SK-N-SH treated with all-trans-retinoic acid at 6 μM for 48 hours (cell line): ENCODE results near the gene EGFL7.

Experiments
- ATAC-seq: fragments of 200-7000 bp; cut with Tn5 transposase; 3 replicates; pipeline ENCODE4 v1.9.1; 2020; ENCODE audit warnings: mild to moderate bottlenecking, moderate library complexity
- ARNTL ChIP-seq: fragments of 450-650 bp; formaldehyde crosslinking; IDR thresholded peaks from 2 replicates; pipeline ENCODE4 v1.5.0; 2020; ENCODE audit warnings: low read depth, mild to moderate bottlenecking, moderate library complexity, borderline replicate concordance
- BACH2 ChIP-seq: fragments of 250-450 bp; sonication (Bioruptor Pico); IDR thresholded peaks from 2 replicates; pipeline ENCODE4 v1.9.0; 2021; ENCODE audit warnings: mild to moderate bottlenecking, borderline replicate concordance
- CSDC2 ChIP-seq: fragments of 250-450 bp; sonication (Bioruptor Pico); IDR thresholded peaks from 2 replicates; pipeline ENCODE4 v1.5.0; 2020; ENCODE audit warnings: mild to moderate bottlenecking, moderate library complexity
- ESRRG ChIP-seq: fragments of 250-450 bp; sonication (Bioruptor Pico); IDR thresholded peaks from 2 replicates; pipeline ENCODE4 v1.6.1; 2021; ENCODE audit warnings: mild to moderate bottlenecking
- GLIS3 ChIP-seq: fragments of 250-450 bp; sonication (Bioruptor Pico); IDR thresholded peaks from 2 replicates; pipeline ENCODE4 v1.5.0; 2020; ENCODE audit warnings: mild to moderate bottlenecking, moderate library complexity
- ISL1 ChIP-seq: fragments of 250-450 bp; sonication (Bioruptor Pico); IDR thresholded peaks from 2 replicates; pipeline ENCODE4 v2.1.2; 2022; ENCODE audit warnings: mild to moderate bottlenecking, moderate library complexity
- OSR1 ChIP-seq: fragments of 250-450 bp; sonication (Bioruptor Pico); IDR thresholded peaks from 2 replicates; pipeline ENCODE4 v1.8.0; 2022; ENCODE audit warnings: moderate library complexity, mild to moderate bottlenecking, inconsistent platforms
- PPARA ChIP-seq: fragments of 250-450 bp; sonication (Bioruptor Pico); IDR thresholded peaks from 2 replicates; pipeline ENCODE4 v1.5.0; 2020; ENCODE audit warnings: mild to moderate bottlenecking, borderline replicate concordance
- SNAI2 ChIP-seq: fragments of 250-450 bp; sonication (Bioruptor Pico); IDR thresholded peaks from 2 replicates; pipeline ENCODE4 v1.5.0; 2020; ENCODE audit warnings: mild to moderate bottlenecking, moderate library complexity
- TCF4 ChIP-seq: fragments of 250-450 bp; sonication (Bioruptor Pico); IDR thresholded peaks from 2 replicates; pipeline ENCODE4 v1.8.0; 2021; ENCODE audit warnings: mild to moderate bottlenecking, moderate library complexity, borderline replicate concordance
- TOX ChIP-seq: fragments of 250-450 bp; sonication (Bioruptor Pico); IDR thresholded peaks from 2 replicates; pipeline ENCODE4 v1.8.0; 2021; ENCODE audit warnings: mild to moderate bottlenecking, moderate library complexity, borderline replicate concordance
- ZC3H10 ChIP-seq: fragments of 250-450 bp; sonication (Bioruptor Pico); IDR thresholded peaks from 2 replicates; pipeline ENCODE4 v1.5.1; 2021; ENCODE audit warnings: mild to moderate bottlenecking, moderate library complexity
- ZFP3 ChIP-seq: fragments of 250-450 bp; sonication (Bioruptor Pico); IDR thresholded peaks from 2 replicates; pipeline ENCODE4 v1.5.0; 2020; ENCODE audit warnings: mild to moderate bottlenecking, moderate library complexity
- ZNF565 ChIP-seq: fragments of 450-650 bp; formaldehyde crosslinking; conservative IDR thresholded peaks from 2 replicates; pipeline ENCODE4 v1.5.0; 2020; ENCODE audit warnings: low read depth, mild to moderate bottlenecking, moderate library complexity
- ZNF70 ChIP-seq: fragments of 450-650 bp; formaldehyde crosslinking; IDR thresholded peaks from 2 replicates; pipeline ENCODE4 v1.5.0; 2020; ENCODE audit warnings: mild to moderate bottlenecking, moderate library complexity
- ZNF8 ChIP-seq: fragments of 450-650 bp; formaldehyde crosslinking; IDR thresholded peaks from 2 replicates; pipeline ENCODE4 v1.5.0; 2020; ENCODE audit warnings: mild to moderate bottlenecking, moderate library complexity
- TF ChIP-seq, protein P1 (sequence below): fragments of 250-450 bp; sonication (Bioruptor Pico); IDR thresholded peaks from 2 replicates; pipeline ENCODE4 v1.8.0; 2020; ENCODE audit warnings: mild to moderate bottlenecking, moderate library complexity, borderline replicate concordance
- TF ChIP-seq, protein P2 (sequence below): fragments of 250-450 bp; sonication (Bioruptor Pico); IDR thresholded peaks from 2 replicates; pipeline ENCODE4 v1.8.0; 2021; ENCODE audit warnings: low read depth, mild to moderate bottlenecking, moderate library complexity, borderline replicate concordance
- TF ChIP-seq, protein P3 (sequence below): fragments of 250-450 bp; sonication (Bioruptor Pico); IDR thresholded peaks from 2 replicates; pipeline ENCODE4 v1.5.0; 2020; ENCODE audit warnings: mild to moderate bottlenecking, moderate library complexity
- TF ChIP-seq, protein P4 (sequence below): fragments of 250-450 bp; sonication (Bioruptor Pico); IDR thresholded peaks from 2 replicates; pipeline ENCODE4 v1.5.1; 2020; ENCODE audit warnings: low read depth, mild to moderate bottlenecking, moderate library complexity
- TF ChIP-seq, protein P5 (sequence below): fragments of 250-450 bp; sonication (Bioruptor Pico); IDR thresholded peaks from 2 replicates; pipeline ENCODE4 v1.5.1; 2021; ENCODE audit warnings: mild to moderate bottlenecking, moderate library complexity

Gene EGFL7

DNA sequence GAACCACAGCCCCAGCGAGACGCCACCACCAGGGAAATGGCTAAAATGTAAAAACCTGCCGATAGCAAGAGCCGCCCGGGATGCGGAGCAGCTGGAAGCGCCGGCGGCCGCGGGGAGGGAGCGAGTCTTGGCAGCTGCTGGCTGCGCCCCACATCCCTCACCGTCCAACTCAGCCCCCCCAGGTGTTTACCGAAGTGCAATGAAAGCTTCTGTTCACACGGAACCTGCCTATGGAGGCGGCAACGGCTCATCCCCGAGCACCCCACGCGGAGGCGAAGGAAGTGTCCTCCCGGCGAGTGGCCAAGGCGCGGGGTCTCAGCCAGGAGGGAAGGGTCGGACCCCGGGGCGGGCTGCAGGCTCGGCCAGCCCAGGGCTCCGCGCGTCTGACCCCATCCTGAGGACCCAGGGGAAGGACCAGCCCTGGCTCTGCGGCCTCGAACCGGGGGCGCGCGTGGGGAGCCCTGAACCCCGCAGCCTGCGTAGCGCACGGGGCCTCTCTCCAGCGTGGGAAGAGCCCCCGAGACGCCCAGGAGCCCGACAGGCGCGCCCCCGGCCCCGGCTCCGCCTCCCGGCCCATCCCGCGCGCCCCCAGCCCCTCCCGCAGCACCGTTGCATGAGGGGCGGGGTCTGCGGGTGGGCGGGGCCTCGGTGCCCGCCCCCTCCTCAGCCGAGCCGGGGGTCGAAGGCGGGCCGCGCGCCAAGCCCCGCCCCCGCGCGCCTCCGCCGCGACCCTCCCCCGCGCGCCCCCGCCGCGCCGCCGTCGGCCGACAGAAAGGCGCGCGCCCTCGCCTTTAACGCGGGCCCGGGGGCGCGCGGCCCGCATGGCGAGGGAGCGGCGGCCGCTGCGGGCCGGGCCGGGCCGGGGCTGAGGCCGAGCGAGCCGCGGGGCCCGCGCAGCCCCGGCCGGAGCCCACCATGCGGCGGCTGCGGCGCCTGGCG lies 49.3 kb downstream of the EGFL7 start, which contains the start of gene DIPK1B:
Gene DIPK1B (plus strand): TSS at position 822 of the 939 bp plus-strand sequence. CDS start 94 bp downstream, at position 916.
- no peak for TF ChIP-seq CSDC2 (CRISPR knock-in tag)
- TF ChIP-seq ARNTL, result no peak
- TF ChIP-seq, protein P1, sequence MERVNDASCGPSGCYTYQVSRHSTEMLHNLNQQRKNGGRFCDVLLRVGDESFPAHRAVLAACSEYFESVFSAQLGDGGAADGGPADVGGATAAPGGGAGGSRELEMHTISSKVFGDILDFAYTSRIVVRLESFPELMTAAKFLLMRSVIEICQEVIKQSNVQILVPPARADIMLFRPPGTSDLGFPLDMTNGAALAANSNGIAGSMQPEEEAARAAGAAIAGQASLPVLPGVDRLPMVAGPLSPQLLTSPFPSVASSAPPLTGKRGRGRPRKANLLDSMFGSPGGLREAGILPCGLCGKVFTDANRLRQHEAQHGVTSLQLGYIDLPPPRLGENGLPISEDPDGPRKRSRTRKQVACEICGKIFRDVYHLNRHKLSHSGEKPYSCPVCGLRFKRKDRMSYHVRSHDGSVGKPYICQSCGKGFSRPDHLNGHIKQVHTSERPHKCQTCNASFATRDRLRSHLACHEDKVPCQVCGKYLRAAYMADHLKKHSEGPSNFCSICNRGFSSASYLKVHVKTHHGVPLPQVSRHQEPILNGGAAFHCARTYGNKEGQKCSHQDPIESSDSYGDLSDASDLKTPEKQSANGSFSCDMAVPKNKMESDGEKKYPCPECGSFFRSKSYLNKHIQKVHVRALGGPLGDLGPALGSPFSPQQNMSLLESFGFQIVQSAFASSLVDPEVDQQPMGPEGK (CRISPR knock-in tag), result no peak
- no peak for TF ChIP-seq ZFP3 (CRISPR knock-in tag)
- TF ChIP-seq TCF4 (CRISPR knock-in tag), result no peak
- TF ChIP-seq TOX (CRISPR knock-in tag), result no peak
- TF ChIP-seq, protein P2, sequence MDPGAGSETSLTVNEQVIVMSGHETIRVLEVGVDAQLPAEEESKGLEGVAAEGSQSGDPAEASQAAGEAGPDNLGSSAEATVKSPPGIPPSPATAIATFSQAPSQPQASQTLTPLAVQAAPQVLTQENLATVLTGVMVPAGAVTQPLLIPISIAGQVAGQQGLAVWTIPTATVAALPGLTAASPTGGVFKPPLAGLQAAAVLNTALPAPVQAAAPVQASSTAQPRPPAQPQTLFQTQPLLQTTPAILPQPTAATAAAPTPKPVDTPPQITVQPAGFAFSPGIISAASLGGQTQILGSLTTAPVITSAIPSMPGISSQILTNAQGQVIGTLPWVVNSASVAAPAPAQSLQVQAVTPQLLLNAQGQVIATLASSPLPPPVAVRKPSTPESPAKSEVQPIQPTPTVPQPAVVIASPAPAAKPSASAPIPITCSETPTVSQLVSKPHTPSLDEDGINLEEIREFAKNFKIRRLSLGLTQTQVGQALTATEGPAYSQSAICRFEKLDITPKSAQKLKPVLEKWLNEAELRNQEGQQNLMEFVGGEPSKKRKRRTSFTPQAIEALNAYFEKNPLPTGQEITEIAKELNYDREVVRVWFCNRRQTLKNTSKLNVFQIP (CRISPR knock-in tag), result no peak
- no peak for TF ChIP-seq BACH2 (CRISPR knock-in tag)
- TF ChIP-seq GLIS3 (CRISPR knock-in tag), result no peak
- TF ChIP-seq ZNF70 (CRISPR knock-in tag), result no peak
- no peak for TF ChIP-seq ZNF8 (CRISPR knock-in tag)
- no peak for TF ChIP-seq ISL1 (CRISPR knock-in tag)
- TF ChIP-seq ZNF565 (CRISPR knock-in tag), result no peak
- TF ChIP-seq PPARA (CRISPR knock-in tag), result no peak
- TF ChIP-seq, protein P3, sequence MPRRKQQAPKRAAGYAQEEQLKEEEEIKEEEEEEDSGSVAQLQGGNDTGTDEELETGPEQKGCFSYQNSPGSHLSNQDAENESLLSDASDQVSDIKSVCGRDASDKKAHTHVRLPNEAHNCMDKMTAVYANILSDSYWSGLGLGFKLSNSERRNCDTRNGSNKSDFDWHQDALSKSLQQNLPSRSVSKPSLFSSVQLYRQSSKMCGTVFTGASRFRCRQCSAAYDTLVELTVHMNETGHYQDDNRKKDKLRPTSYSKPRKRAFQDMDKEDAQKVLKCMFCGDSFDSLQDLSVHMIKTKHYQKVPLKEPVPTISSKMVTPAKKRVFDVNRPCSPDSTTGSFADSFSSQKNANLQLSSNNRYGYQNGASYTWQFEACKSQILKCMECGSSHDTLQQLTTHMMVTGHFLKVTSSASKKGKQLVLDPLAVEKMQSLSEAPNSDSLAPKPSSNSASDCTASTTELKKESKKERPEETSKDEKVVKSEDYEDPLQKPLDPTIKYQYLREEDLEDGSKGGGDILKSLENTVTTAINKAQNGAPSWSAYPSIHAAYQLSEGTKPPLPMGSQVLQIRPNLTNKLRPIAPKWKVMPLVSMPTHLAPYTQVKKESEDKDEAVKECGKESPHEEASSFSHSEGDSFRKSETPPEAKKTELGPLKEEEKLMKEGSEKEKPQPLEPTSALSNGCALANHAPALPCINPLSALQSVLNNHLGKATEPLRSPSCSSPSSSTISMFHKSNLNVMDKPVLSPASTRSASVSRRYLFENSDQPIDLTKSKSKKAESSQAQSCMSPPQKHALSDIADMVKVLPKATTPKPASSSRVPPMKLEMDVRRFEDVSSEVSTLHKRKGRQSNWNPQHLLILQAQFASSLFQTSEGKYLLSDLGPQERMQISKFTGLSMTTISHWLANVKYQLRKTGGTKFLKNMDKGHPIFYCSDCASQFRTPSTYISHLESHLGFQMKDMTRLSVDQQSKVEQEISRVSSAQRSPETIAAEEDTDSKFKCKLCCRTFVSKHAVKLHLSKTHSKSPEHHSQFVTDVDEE (CRISPR knock-in tag), result no peak
- no peak for TF ChIP-seq SNAI2 (CRISPR knock-in tag)
- TF ChIP-seq, protein P4, sequence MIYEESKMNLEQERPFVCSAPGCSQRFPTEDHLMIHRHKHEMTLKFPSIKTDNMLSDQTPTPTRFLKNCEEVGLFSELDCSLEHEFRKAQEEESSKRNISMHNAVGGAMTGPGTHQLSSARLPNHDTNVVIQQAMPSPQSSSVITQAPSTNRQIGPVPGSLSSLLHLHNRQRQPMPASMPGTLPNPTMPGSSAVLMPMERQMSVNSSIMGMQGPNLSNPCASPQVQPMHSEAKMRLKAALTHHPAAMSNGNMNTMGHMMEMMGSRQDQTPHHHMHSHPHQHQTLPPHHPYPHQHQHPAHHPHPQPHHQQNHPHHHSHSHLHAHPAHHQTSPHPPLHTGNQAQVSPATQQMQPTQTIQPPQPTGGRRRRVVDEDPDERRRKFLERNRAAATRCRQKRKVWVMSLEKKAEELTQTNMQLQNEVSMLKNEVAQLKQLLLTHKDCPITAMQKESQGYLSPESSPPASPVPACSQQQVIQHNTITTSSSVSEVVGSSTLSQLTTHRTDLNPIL (CRISPR knock-in tag), result no peak
- TF ChIP-seq ESRRG (CRISPR knock-in tag), result no peak
- TF ChIP-seq, protein P5, sequence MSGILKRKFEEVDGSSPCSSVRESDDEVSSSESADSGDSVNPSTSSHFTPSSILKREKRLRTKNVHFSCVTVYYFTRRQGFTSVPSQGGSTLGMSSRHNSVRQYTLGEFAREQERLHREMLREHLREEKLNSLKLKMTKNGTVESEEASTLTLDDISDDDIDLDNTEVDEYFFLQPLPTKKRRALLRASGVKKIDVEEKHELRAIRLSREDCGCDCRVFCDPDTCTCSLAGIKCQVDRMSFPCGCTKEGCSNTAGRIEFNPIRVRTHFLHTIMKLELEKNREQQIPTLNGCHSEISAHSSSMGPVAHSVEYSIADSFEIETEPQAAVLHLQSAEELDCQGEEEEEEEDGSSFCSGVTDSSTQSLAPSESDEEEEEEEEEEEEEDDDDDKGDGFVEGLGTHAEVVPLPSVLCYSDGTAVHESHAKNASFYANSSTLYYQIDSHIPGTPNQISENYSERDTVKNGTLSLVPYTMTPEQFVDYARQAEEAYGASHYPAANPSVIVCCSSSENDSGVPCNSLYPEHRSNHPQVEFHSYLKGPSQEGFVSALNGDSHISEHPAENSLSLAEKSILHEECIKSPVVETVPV (CRISPR knock-in tag), result no peak
- ATAC-seq, result peak; percentile 43

DNA sequence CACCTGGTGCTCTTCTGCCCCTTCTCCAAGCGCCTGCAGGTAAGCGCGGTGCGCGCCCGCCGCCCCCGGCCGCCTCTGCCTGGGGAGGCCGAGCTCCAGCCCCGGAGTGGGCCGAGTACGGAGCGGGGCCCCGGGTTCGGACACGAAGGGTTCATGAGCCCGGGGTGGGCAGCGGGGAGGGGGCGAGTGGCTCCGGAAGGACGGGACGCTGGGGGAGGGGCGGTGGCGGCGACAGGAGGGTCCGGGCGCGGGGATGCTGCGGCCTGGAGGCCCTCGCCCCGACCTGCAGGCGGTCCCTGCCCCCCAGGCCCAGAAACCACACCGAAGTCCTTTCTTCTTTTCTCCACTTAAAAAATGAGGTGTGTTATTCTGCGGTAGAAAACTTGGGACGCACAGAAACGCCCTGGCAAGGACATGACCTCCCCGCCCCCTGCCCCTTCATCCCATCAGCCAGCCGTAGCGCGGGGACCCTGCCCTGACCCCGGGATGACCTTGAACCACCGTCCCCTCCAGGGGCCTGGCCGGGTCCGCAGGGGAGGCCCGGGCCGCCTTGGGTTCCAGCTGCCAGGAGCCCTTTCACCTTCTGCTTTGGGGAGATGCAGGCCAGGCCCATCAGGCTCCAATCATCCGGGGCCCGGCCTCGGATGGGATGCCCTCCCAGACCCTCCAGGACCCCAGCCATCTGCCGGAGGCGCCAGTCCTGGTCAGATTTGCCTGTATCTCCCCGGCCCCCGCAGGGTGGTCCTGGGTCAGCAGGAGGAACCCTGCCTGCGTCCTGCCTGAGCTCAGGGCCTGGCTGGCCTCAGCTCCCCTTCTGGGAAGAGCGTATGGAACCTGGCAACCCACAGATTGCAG lies 50.2 kb downstream of the EGFL7 start:
- ATAC-seq, result peak; percentile 31
- TF ChIP-seq GLIS3 (CRISPR knock-in tag) (no peak), ESRRG (CRISPR knock-in tag) (no peak), TCF4 (CRISPR knock-in tag) (no peak), ZC3H10 (CRISPR knock-in tag) (no peak), ISL1 (CRISPR knock-in tag) (no peak), ZNF565 (CRISPR knock-in tag) (no peak), OSR1 (CRISPR knock-in tag) (no peak)
- TF ChIP-seq, protein P3 (CRISPR knock-in tag), result no peak
- TF ChIP-seq, protein P2 (CRISPR knock-in tag), result no peak
